Mesothelial cell of epicardium (in vitro differentiated cells): ENCODE data around the gene CLDN20. TPM values are rescaled to one million over a fixed set of nuclear protein-coding genes. Genes with fewer than 3 reads are reported as not detected.

Experiments used
- DNase-seq, 2 experiments: peaks; one replicate each; pipeline ENCODE4 v3.0.0; 2021; ENCODE audit warnings: low spot score in 2 of 2; ENCODE audit not compliant: unreplicated experiment in 2 of 2
- H3K27ac Mint-ChIP-seq: 2 replicates; pipeline ENCODE4 v1.8.0; 2021; ENCODE audit warnings: mixed read lengths
- H3K27me3 Mint-ChIP-seq: 2 replicates; pipeline ENCODE4 v1.8.0; 2021; ENCODE audit warnings: low read depth, mixed read lengths
- H3K36me3 Mint-ChIP-seq: 2 replicates; pipeline ENCODE4 v1.8.0; 2021; ENCODE audit warnings: mixed read lengths
- H3K4me1 Mint-ChIP-seq: 2 replicates; pipeline ENCODE4 v1.8.0; 2021; ENCODE audit warnings: mixed read lengths
- H3K4me3 Mint-ChIP-seq: 2 replicates; pipeline ENCODE4 v1.8.0; 2021; ENCODE audit warnings: mild to moderate bottlenecking, moderate library complexity, mixed read lengths
- H3K9me3 Mint-ChIP-seq: 2 replicates; pipeline ENCODE4 v1.8.0; 2021; ENCODE audit warnings: mixed read lengths
- CTCF ChIP-seq: fragments of 200-600 bp; sonication (generic); IDR thresholded peaks from one replicate; pipeline ENCODE4 v1.5.0; 2021; ENCODE audit warnings: antibody characterized with exemption; ENCODE audit not compliant: unreplicated experiment
- total RNA-seq: library from RNA; stranded (reverse); gene quantifications from 3 replicates; pipeline ENCODE4 v1.2.1, GENCODE V29; 2021

CLDN20 gene
- total RNA-seq, 1 donor from 2014 or later, result not detected

- no peak for TF ChIP-seq CTCF
- Mint-ChIP-seq H3K4me3 (peak overlapping the region; percentile 99), H3K36me3 (peaks cover 5% of the 10 kb centered on the region), H3K9me3 (no peaks in the 10 kb centered on the region), H3K27ac (peak overlapping the region; percentile 97), H3K4me1 (peaks cover 28% of the 10 kb centered on the region), H3K27me3 (no peaks in the 10 kb centered on the region)
- no peak for DNase-seq
These were observed 49.8 kb downstream of the CLDN20 start for GRCh38 chr6:155313602-155314091.

- H3K27ac Mint-ChIP-seq, result peak within 1 kb of the TSS; percentile 97
- peaks cover 5% of the 10 kb centered on the region for H3K9me3 Mint-ChIP-seq
- peak within 1 kb of the TSS; percentile 99 for H3K4me3 Mint-ChIP-seq
- no peaks in the 10 kb centered on the region for H3K27me3 Mint-ChIP-seq
- H3K36me3 Mint-ChIP-seq, result peaks cover 2% of the 10 kb centered on the region
- DNase-seq, result peak; percentile 94 to 97
- H3K4me1 Mint-ChIP-seq, result peaks cover 28% of the 10 kb centered on the region
- no peak for TF ChIP-seq CTCF
These were observed 50.4 kb downstream of the CLDN20 start, which contains the start of gene TFB1M for GRCh38 chr6:155314092-155314772. TSS of gene TFB1M (minus strand) at chr6:155314484. CDS start at chr6:155314428, 56 bp downstream.

GRCh38 chr6:155314773-155315515, 51.1 kb downstream of the CLDN20 start:
- Mint-ChIP-seq H3K36me3 (no peaks in the 10 kb centered on the region), H3K27ac (peak overlapping the region; percentile 97)

GRCh38 chr6:155315516-155315871, 51.7 kb downstream of the CLDN20 start:
- no peaks in the 10 kb centered on the region for H3K27me3 Mint-ChIP-seq
- DNase-seq, result no peak
- peak overlapping the region; percentile 99 for H3K4me3 Mint-ChIP-seq
- TF ChIP-seq CTCF, result no peak
- H3K36me3 Mint-ChIP-seq, result no peaks in the 10 kb centered on the region
- peak overlapping the region; percentile 97 for H3K27ac Mint-ChIP-seq
- peaks cover 11% of the 10 kb centered on the region for H3K9me3 Mint-ChIP-seq
- H3K4me1 Mint-ChIP-seq, result peaks cover 25% of the 10 kb centered on the region

More at GRCh38 chr6:155314773-155315515, 51.1 kb downstream of the CLDN20 start:
- no peak for TF ChIP-seq CTCF
- Mint-ChIP-seq H3K4me3 (peak overlapping the region; percentile 99), H3K9me3 (peaks cover 11% of the 10 kb centered on the region), H3K27me3 (no peaks in the 10 kb centered on the region), H3K4me1 (peaks cover 28% of the 10 kb centered on the region)
- DNase-seq, result no peak

GRCh38 chr6:155316419-155316818, 52.6 kb downstream of the CLDN20 start:
- Mint-ChIP-seq H3K27ac (no peak overlapping the region), H3K4me3 (no peak overlapping the region)

More at GRCh38 chr6:155316419-155316818, 52.6 kb downstream of the CLDN20 start:
- H3K36me3 Mint-ChIP-seq, result no peaks in the 10 kb centered on the region
- peaks cover 19% of the 10 kb centered on the region for H3K4me1 Mint-ChIP-seq
- no peaks in the 10 kb centered on the region for H3K27me3 Mint-ChIP-seq
- TF ChIP-seq CTCF, result no peak
- no peak for DNase-seq
- peaks cover 11% of the 10 kb centered on the region for H3K9me3 Mint-ChIP-seq
